Measurements from ENCODE around the gene MED12L.
"Not testable (repeated sequence)": the region's sequence is repeated elsewhere in the genome, so short reads cannot be mapped to it uniquely, and the experiment has no call there.

MED12L gene

GRCh38 chr3:151085227-151085888 is at the start of gene MED12L:
Gene MED12L (plus strand): TSS chr3:151085664. CDS start chr3:151086927, 1,263 bp downstream.
- Histone ChIP-seq H3K36me3 (ENCODE audit: control insufficient read depth, insufficient read depth, low read length) (no peaks in the 10 kb centered on the region), H3K27me3 (ENCODE audit: control insufficient read depth, insufficient read depth, low read length) (no peaks in the 10 kb centered on the region; the same call in 1 of the 2 replicates), H3K4me3 (ENCODE audit: low read length) (peak within 1 kb of the TSS; percentile 68), H3K9me3 (ENCODE audit: control insufficient read depth, insufficient read depth, low read length) (no peaks in the 10 kb centered on the region), H3K4me1 (ENCODE audit: control insufficient read depth, insufficient read depth, low read length) (no peaks in the 10 kb centered on the region), H3K27ac (ENCODE audit: low read length) (no peak within 1 kb of the TSS)
- no peak for DNase-seq (ENCODE audit: low read depth, low spot score)
- WGBS (ENCODE audit: insufficient coverage, insufficient read length), result no CpG with 5 or more reads among the region's 84 CpGs

GRCh38 chr3:151037746-151038477 is 47.6 kb upstream of the MED12L start:
- no peaks in the 10 kb centered on the region for H3K9me3 ChIP-seq (ENCODE audit: control insufficient read depth, insufficient read depth, low read length)
- H3K27me3 ChIP-seq (ENCODE audit: control insufficient read depth, insufficient read depth, low read length), result no peaks in the 10 kb centered on the region
- H3K36me3 ChIP-seq (ENCODE audit: control insufficient read depth, insufficient read depth, low read length), result no peaks in the 10 kb centered on the region
- H3K4me1 ChIP-seq (ENCODE audit: control insufficient read depth, insufficient read depth, low read length), result no peaks in the 10 kb centered on the region
- DNase-seq (ENCODE audit: low read depth, low spot score), result no peak
- no peak overlapping the region for H3K27ac ChIP-seq (ENCODE audit: low read length)
- H3K4me3 ChIP-seq (ENCODE audit: low read length), result no peak overlapping the region
- no CpG with 5 or more reads among the region's 4 CpGs for WGBS (ENCODE audit: insufficient coverage, insufficient read length)

GRCh38 chr3:151044706-151045105 is 40.8 kb upstream of the MED12L start:
- H3K4me3 ChIP-seq (ENCODE audit: low read length), result no peak overlapping the region
- H3K4me1 ChIP-seq (ENCODE audit: control insufficient read depth, insufficient read depth, low read length), result no peaks in the 10 kb centered on the region
- H3K27me3 ChIP-seq (ENCODE audit: control insufficient read depth, insufficient read depth, low read length), result no peaks in the 10 kb centered on the region
- no peak overlapping the region for H3K27ac ChIP-seq (ENCODE audit: low read length)
- H3K9me3 ChIP-seq (ENCODE audit: control insufficient read depth, insufficient read depth, low read length), result no peaks in the 10 kb centered on the region
- DNase-seq (ENCODE audit: low read depth, low spot score), result no peak
- no peaks in the 10 kb centered on the region for H3K36me3 ChIP-seq (ENCODE audit: control insufficient read depth, insufficient read depth, low read length)
- WGBS (ENCODE audit: insufficient coverage, insufficient read length), result no CpG with 5 or more reads among the region's 1 CpG

- Histone ChIP-seq H3K4me3 (ENCODE audit: low read length) (no peak overlapping the region), H3K9me3 (ENCODE audit: control insufficient read depth, insufficient read depth, low read length) (no peaks in the 10 kb centered on the region), H3K27me3 (ENCODE audit: control insufficient read depth, insufficient read depth, low read length) (no peaks in the 10 kb centered on the region), H3K27ac (ENCODE audit: low read length) (no peak overlapping the region), H3K36me3 (ENCODE audit: control insufficient read depth, insufficient read depth, low read length) (no peaks in the 10 kb centered on the region), H3K4me1 (ENCODE audit: control insufficient read depth, insufficient read depth, low read length) (no peaks in the 10 kb centered on the region)
- DNase-seq (ENCODE audit: low read depth, low spot score), result no peak
These were observed 37.8 kb upstream of the MED12L start for GRCh38 chr3:151047636-151048035.

GRCh38 chr3:151051533-151051932 is 33.9 kb upstream of the MED12L start:
- Histone ChIP-seq H3K27me3 (ENCODE audit: control insufficient read depth, insufficient read depth, low read length) (no peaks in the 10 kb centered on the region), H3K36me3 (ENCODE audit: control insufficient read depth, insufficient read depth, low read length) (no peaks in the 10 kb centered on the region), H3K4me3 (ENCODE audit: low read length) (no peak overlapping the region), H3K9me3 (ENCODE audit: control insufficient read depth, insufficient read depth, low read length) (no peaks in the 10 kb centered on the region), H3K27ac (ENCODE audit: low read length) (no peak overlapping the region), H3K4me1 (ENCODE audit: control insufficient read depth, insufficient read depth, low read length) (no peaks in the 10 kb centered on the region)
- no peak for DNase-seq (ENCODE audit: low read depth, low spot score)
- WGBS (ENCODE audit: insufficient coverage, insufficient read length), result no CpG with 5 or more reads among the region's 1 CpG

- Histone ChIP-seq H3K36me3 (ENCODE audit: control insufficient read depth, insufficient read depth, low read length) (no peaks in the 10 kb centered on the region), H3K4me1 (ENCODE audit: control insufficient read depth, insufficient read depth, low read length) (no peaks in the 10 kb centered on the region), H3K9me3 (ENCODE audit: control insufficient read depth, insufficient read depth, low read length) (no peaks in the 10 kb centered on the region), H3K27me3 (ENCODE audit: control insufficient read depth, insufficient read depth, low read length) (no peaks in the 10 kb centered on the region), H3K27ac (ENCODE audit: low read length) (no peak overlapping the region), H3K4me3 (ENCODE audit: low read length) (no peak overlapping the region)
- no peak for DNase-seq (ENCODE audit: low read depth, low spot score)
- no CpG with 5 or more reads among the region's 4 CpGs for WGBS (ENCODE audit: insufficient coverage, insufficient read length)
These were observed 33.1 kb upstream of the MED12L start for GRCh38 chr3:151052346-151052745.

- H3K4me1 ChIP-seq (ENCODE audit: control insufficient read depth, insufficient read depth, low read length), result no peaks in the 10 kb centered on the region
- no peaks in the 10 kb centered on the region for H3K36me3 ChIP-seq (ENCODE audit: control insufficient read depth, insufficient read depth, low read length)
- no peak for DNase-seq (ENCODE audit: low read depth, low spot score)
- no peaks in the 10 kb centered on the region for H3K9me3 ChIP-seq (ENCODE audit: control insufficient read depth, insufficient read depth, low read length)
- no CpG with 5 or more reads among the region's 3 CpGs for WGBS (ENCODE audit: insufficient coverage, insufficient read length)
- no peak overlapping the region for H3K4me3 ChIP-seq (ENCODE audit: low read length)
- H3K27me3 ChIP-seq (ENCODE audit: control insufficient read depth, insufficient read depth, low read length), result no peaks in the 10 kb centered on the region
- H3K27ac ChIP-seq (ENCODE audit: low read length), result no peak overlapping the region
These were observed 32.7 kb upstream of the MED12L start for GRCh38 chr3:151052756-151053155.

- DNase-seq (ENCODE audit: low read depth, low spot score), result no peak
- no CpG with 5 or more reads among the region's 7 CpGs for WGBS (ENCODE audit: insufficient coverage, insufficient read length)
- no peak overlapping the region for H3K4me3 ChIP-seq (ENCODE audit: low read length)
These were observed 26.7 kb upstream of the MED12L start for GRCh38 chr3:151058740-151059139.

GRCh38 chr3:151062611-151063010 is 22.9 kb upstream of the MED12L start:
- no CpG with 5 or more reads among the region's 1 CpG for WGBS (ENCODE audit: insufficient coverage, insufficient read length)
- no peak for DNase-seq (ENCODE audit: low read depth, low spot score)
- Histone ChIP-seq H3K4me1 (ENCODE audit: control insufficient read depth, insufficient read depth, low read length) (no peaks in the 10 kb centered on the region), H3K27me3 (ENCODE audit: control insufficient read depth, insufficient read depth, low read length) (no peaks in the 10 kb centered on the region), H3K9me3 (ENCODE audit: control insufficient read depth, insufficient read depth, low read length) (no peaks in the 10 kb centered on the region), H3K27ac (ENCODE audit: low read length) (no peak overlapping the region), H3K36me3 (ENCODE audit: control insufficient read depth, insufficient read depth, low read length) (no peaks in the 10 kb centered on the region), H3K4me3 (ENCODE audit: low read length) (no peak overlapping the region)

More at GRCh38 chr3:151058740-151059139, 26.7 kb upstream of the MED12L start:
- no peak overlapping the region for H3K27ac ChIP-seq (ENCODE audit: low read length)
- H3K36me3 ChIP-seq (ENCODE audit: control insufficient read depth, insufficient read depth, low read length), result no peaks in the 10 kb centered on the region
- no peaks in the 10 kb centered on the region for H3K4me1 ChIP-seq (ENCODE audit: control insufficient read depth, insufficient read depth, low read length)
- no peaks in the 10 kb centered on the region for H3K27me3 ChIP-seq (ENCODE audit: control insufficient read depth, insufficient read depth, low read length)
- H3K9me3 ChIP-seq (ENCODE audit: control insufficient read depth, insufficient read depth, low read length), result no peaks in the 10 kb centered on the region

- H3K9me3 ChIP-seq (ENCODE audit: control insufficient read depth, insufficient read depth, low read length), result no peaks in the 10 kb centered on the region
- H3K27ac ChIP-seq (ENCODE audit: low read length), result no peak overlapping the region
- no peak for DNase-seq (ENCODE audit: low read depth, low spot score)
- H3K4me1 ChIP-seq (ENCODE audit: control insufficient read depth, insufficient read depth, low read length), result no peaks in the 10 kb centered on the region
- H3K27me3 ChIP-seq (ENCODE audit: control insufficient read depth, insufficient read depth, low read length), result no peaks in the 10 kb centered on the region
- no peaks in the 10 kb centered on the region for H3K36me3 ChIP-seq (ENCODE audit: control insufficient read depth, insufficient read depth, low read length)
- no CpG with 5 or more reads among the region's 2 CpGs for WGBS (ENCODE audit: insufficient coverage, insufficient read length)
- H3K4me3 ChIP-seq (ENCODE audit: low read length), result no peak overlapping the region
These were observed 18.3 kb upstream of the MED12L start for GRCh38 chr3:151067158-151067557.

GRCh38 chr3:151072842-151073241 is 12.6 kb upstream of the MED12L start:
- DNase-seq (ENCODE audit: low read depth, low spot score); H3K4me3 ChIP-seq (ENCODE audit: low read length); H3K36me3 ChIP-seq (ENCODE audit: control insufficient read depth, insufficient read depth, low read length); H3K9me3 ChIP-seq (ENCODE audit: control insufficient read depth, insufficient read depth, low read length); H3K27ac ChIP-seq (ENCODE audit: low read length); H3K4me1 ChIP-seq (ENCODE audit: control insufficient read depth, insufficient read depth, low read length); H3K27me3 ChIP-seq (ENCODE audit: control insufficient read depth, insufficient read depth, low read length): not testable (repeated sequence)
- no CpG with 5 or more reads among the region's 7 CpGs for WGBS (ENCODE audit: insufficient coverage, insufficient read length)

Measured in iPS DF 6.9 (cell line).